ENCODE data around the gene COMMD10. TPM values are rescaled to one million over a fixed set of nuclear protein-coding genes. Genes with fewer than 3 reads are reported as not detected.

The COMMD10 gene
- 58.6 TPM for polyA plus RNA-seq
- long read RNA-seq, donor 1, transcript COMMD10-201 (7 exons, 1,469 nt) = major isoform, 15 of 16 reads
- long read RNA-seq, donor 1, partial matches to known transcripts = 0 of 16 reads
- long read RNA-seq, donor 1, other reads (novel, unspliced or antisense) = 0 of 16 reads
- long read RNA-seq, donor 2, transcript COMMD10-201 (7 exons, 1,469 nt) = major isoform, 27 of 37 reads
- long read RNA-seq, donor 2, partial matches to known transcripts = 9 of 37 reads
- long read RNA-seq, donor 2, other reads (novel, unspliced or antisense) = 0 of 37 reads
- long read RNA-seq, donor 3, transcript COMMD10-201 (7 exons, 1,469 nt) = major isoform, 30 of 37 reads
- long read RNA-seq, donor 3, partial matches to known transcripts = 6 of 37 reads
- long read RNA-seq, donor 3, other reads (novel, unspliced or antisense) = 0 of 37 reads
- long read RNA-seq, donor 4, partial matches to known transcripts = 0 of 3 reads
- long read RNA-seq, donor 4, other reads (novel, unspliced or antisense) = 0 of 3 reads
- long read RNA-seq, donor 5, transcript COMMD10-201 (7 exons, 1,469 nt) = major isoform, 12 of 12 reads
- long read RNA-seq, donor 5, partial matches to known transcripts = 0 of 12 reads
- long read RNA-seq, donor 5, other reads (novel, unspliced or antisense) = 0 of 12 reads
- long read RNA-seq, donor 6, transcript COMMD10-201 (7 exons, 1,469 nt) = major isoform, 26 of 39 reads
- long read RNA-seq, donor 6, partial matches to known transcripts = 13 of 39 reads
- long read RNA-seq, donor 6, other reads (novel, unspliced or antisense) = 0 of 39 reads
- long read RNA-seq, donor 7, partial matches to known transcripts = 0 of 3 reads
- long read RNA-seq, donor 7, other reads (novel, unspliced or antisense) = 0 of 3 reads
- long read RNA-seq, donor 8, transcript COMMD10-201 (7 exons, 1,469 nt) = major isoform, 36 of 36 reads
- long read RNA-seq, donor 8, partial matches to known transcripts = 0 of 36 reads
- long read RNA-seq, donor 8, other reads (novel, unspliced or antisense) = 0 of 36 reads
- long read RNA-seq, donor 9, transcript COMMD10-201 (7 exons, 1,469 nt) = major isoform, 26 of 48 reads
- long read RNA-seq, donor 9, partial matches to known transcripts = 22 of 48 reads
- long read RNA-seq, donor 9, other reads (novel, unspliced or antisense) = 0 of 48 reads
- long read RNA-seq, donor 10, transcript COMMD10-201 (7 exons, 1,469 nt) = major isoform, 32 of 38 reads
- long read RNA-seq, donor 10, partial matches to known transcripts = 5 of 38 reads
- long read RNA-seq, donor 10, other reads (novel, unspliced or antisense) = 0 of 38 reads
- long read RNA-seq, donor 11, transcript COMMD10-201 (7 exons, 1,469 nt) = major isoform, 13 of 13 reads
- long read RNA-seq, donor 11, partial matches to known transcripts = 0 of 13 reads
- long read RNA-seq, donor 11, other reads (novel, unspliced or antisense) = 0 of 13 reads

GRCh38 chr5:116084871-116085715 lies at the start of gene COMMD10:
TSS of gene COMMD10 (plus strand) at chr5:116085025.
- Histone ChIP-seq H3K36me3 (ENCODE audit: control insufficient read depth, insufficient read depth, low read length) (no peaks in the 10 kb centered on the region), H3K4me1 (ENCODE audit: control insufficient read depth, insufficient read depth, low read length) (peaks cover 20% of the 10 kb centered on the region), H3K27me3 (ENCODE audit: control insufficient read depth, insufficient read depth, low read length) (no peaks in the 10 kb centered on the region), H3K4me3 (ENCODE audit: low read length) (peak within 1 kb of the TSS; percentile 87), H3K9me3 (ENCODE audit: control insufficient read depth, low read depth, low read length) (peaks cover 2% of the 10 kb centered on the region), H3K27ac (ENCODE audit: low read length) (peak within 1 kb of the TSS; percentile 91)
- WGBS (ENCODE audit: insufficient coverage, low lambda C conversion rate) = no CpG with 5 or more reads among the region's 65 CpGs
- peak; percentile 72 to 88 for DNase-seq

- Histone ChIP-seq H3K36me3 (ENCODE audit: control insufficient read depth, insufficient read depth, low read length) (no peaks in the 10 kb centered on the region), H3K9me3 (ENCODE audit: control insufficient read depth, low read depth, low read length) (no peaks in the 10 kb centered on the region), H3K27ac (ENCODE audit: low read length) (no peak overlapping the region), H3K4me3 (ENCODE audit: low read length) (no peak overlapping the region), H3K4me1 (ENCODE audit: control insufficient read depth, insufficient read depth, low read length) (no peaks in the 10 kb centered on the region), H3K27me3 (ENCODE audit: control insufficient read depth, insufficient read depth, low read length) (peaks cover 10% of the 10 kb centered on the region)
- 83% methylated on average over 2 of the region's 5 CpGs for WGBS (ENCODE audit: insufficient coverage, low lambda C conversion rate)
- DNase-seq = no peak
Observed at GRCh38 chr5:116035123-116035522, 49.7 kb upstream of the COMMD10 start.

- Histone ChIP-seq H3K9me3 (ENCODE audit: control insufficient read depth, low read depth, low read length) (no peaks in the 10 kb centered on the region), H3K27me3 (ENCODE audit: control insufficient read depth, insufficient read depth, low read length) (peaks cover 13% of the 10 kb centered on the region), H3K4me1 (ENCODE audit: control insufficient read depth, insufficient read depth, low read length) (no peaks in the 10 kb centered on the region), H3K27ac (ENCODE audit: low read length) (no peak overlapping the region), H3K36me3 (ENCODE audit: control insufficient read depth, insufficient read depth, low read length) (no peaks in the 10 kb centered on the region), H3K4me3 (ENCODE audit: low read length) (no peak overlapping the region)
- DNase-seq = no peak
- 100% methylated on average over 2 of the region's 3 CpGs for WGBS (ENCODE audit: insufficient coverage, low lambda C conversion rate)
Observed at GRCh38 chr5:116037236-116037822, 47.5 kb upstream of the COMMD10 start.

GRCh38 chr5:116038817-116039216 lies 46.0 kb upstream of the COMMD10 start:
- Histone ChIP-seq H3K36me3 (ENCODE audit: control insufficient read depth, insufficient read depth, low read length) (no peaks in the 10 kb centered on the region), H3K9me3 (ENCODE audit: control insufficient read depth, low read depth, low read length) (no peaks in the 10 kb centered on the region), H3K27ac (ENCODE audit: low read length) (no peak overlapping the region), H3K4me3 (ENCODE audit: low read length) (no peak overlapping the region), H3K4me1 (ENCODE audit: control insufficient read depth, insufficient read depth, low read length) (no peaks in the 10 kb centered on the region), H3K27me3 (ENCODE audit: control insufficient read depth, insufficient read depth, low read length) (peaks cover 13% of the 10 kb centered on the region)
- WGBS (ENCODE audit: insufficient coverage, low lambda C conversion rate) = no CpG with 5 or more reads among the region's 3 CpGs
- no peak for DNase-seq

GRCh38 chr5:116042375-116042774 lies 42.5 kb upstream of the COMMD10 start:
- Histone ChIP-seq H3K27me3 (ENCODE audit: control insufficient read depth, insufficient read depth, low read length) (peaks cover 5% of the 10 kb centered on the region), H3K36me3 (ENCODE audit: control insufficient read depth, insufficient read depth, low read length) (no peaks in the 10 kb centered on the region), H3K4me1 (ENCODE audit: control insufficient read depth, insufficient read depth, low read length) (no peaks in the 10 kb centered on the region), H3K9me3 (ENCODE audit: control insufficient read depth, low read depth, low read length) (no peaks in the 10 kb centered on the region), H3K4me3 (ENCODE audit: low read length) (no peak overlapping the region), H3K27ac (ENCODE audit: low read length) (no peak overlapping the region)
- no peak for DNase-seq

GRCh38 chr5:116044073-116044472 lies 40.8 kb upstream of the COMMD10 start:
- WGBS (ENCODE audit: insufficient coverage, low lambda C conversion rate) = 83% methylated on average over 1 of the region's 3 CpGs
- Histone ChIP-seq H3K27ac (ENCODE audit: low read length) (no peak overlapping the region), H3K36me3 (ENCODE audit: control insufficient read depth, insufficient read depth, low read length) (no peaks in the 10 kb centered on the region), H3K27me3 (ENCODE audit: control insufficient read depth, insufficient read depth, low read length) (peaks cover 5% of the 10 kb centered on the region), H3K4me3 (ENCODE audit: low read length) (no peak overlapping the region), H3K4me1 (ENCODE audit: control insufficient read depth, insufficient read depth, low read length) (no peaks in the 10 kb centered on the region), H3K9me3 (ENCODE audit: control insufficient read depth, low read depth, low read length) (no peaks in the 10 kb centered on the region)
- DNase-seq = no peak

GRCh38 chr5:116045821-116046220 lies 39.0 kb upstream of the COMMD10 start:
- Histone ChIP-seq H3K4me3 (ENCODE audit: low read length) (no peak overlapping the region), H3K4me1 (ENCODE audit: control insufficient read depth, insufficient read depth, low read length) (no peaks in the 10 kb centered on the region), H3K9me3 (ENCODE audit: control insufficient read depth, low read depth, low read length) (no peaks in the 10 kb centered on the region), H3K27ac (ENCODE audit: low read length) (no peak overlapping the region), H3K36me3 (ENCODE audit: control insufficient read depth, insufficient read depth, low read length) (no peaks in the 10 kb centered on the region), H3K27me3 (ENCODE audit: control insufficient read depth, insufficient read depth, low read length) (peaks cover 5% of the 10 kb centered on the region)
- no CpG with 5 or more reads among the region's 2 CpGs for WGBS (ENCODE audit: insufficient coverage, low lambda C conversion rate)
- no peak for DNase-seq

GRCh38 chr5:116046261-116046660 lies 38.6 kb upstream of the COMMD10 start:
- Histone ChIP-seq H3K9me3 (ENCODE audit: control insufficient read depth, low read depth, low read length) (no peaks in the 10 kb centered on the region), H3K4me3 (ENCODE audit: low read length) (no peak overlapping the region), H3K36me3 (ENCODE audit: control insufficient read depth, insufficient read depth, low read length) (no peaks in the 10 kb centered on the region), H3K4me1 (ENCODE audit: control insufficient read depth, insufficient read depth, low read length) (no peaks in the 10 kb centered on the region), H3K27me3 (ENCODE audit: control insufficient read depth, insufficient read depth, low read length) (peaks cover 5% of the 10 kb centered on the region), H3K27ac (ENCODE audit: low read length) (no peak overlapping the region)
- DNase-seq = no peak
- no CpG with 5 or more reads among the region's 3 CpGs for WGBS (ENCODE audit: insufficient coverage, low lambda C conversion rate)

GRCh38 chr5:116046823-116047222 lies 38.0 kb upstream of the COMMD10 start:
- no peak for DNase-seq
- H3K9me3 ChIP-seq (ENCODE audit: control insufficient read depth, low read depth, low read length) = no peaks in the 10 kb centered on the region
- no peaks in the 10 kb centered on the region for H3K36me3 ChIP-seq (ENCODE audit: control insufficient read depth, insufficient read depth, low read length)
- H3K4me3 ChIP-seq (ENCODE audit: low read length) = no peak overlapping the region
- no CpG with 5 or more reads among the region's 2 CpGs for WGBS (ENCODE audit: insufficient coverage, low lambda C conversion rate)
- H3K27ac ChIP-seq (ENCODE audit: low read length) = no peak overlapping the region
- H3K4me1 ChIP-seq (ENCODE audit: control insufficient read depth, insufficient read depth, low read length) = no peaks in the 10 kb centered on the region
- peaks cover 4% of the 10 kb centered on the region for H3K27me3 ChIP-seq (ENCODE audit: control insufficient read depth, insufficient read depth, low read length)

Measured in large intestine (tissue), 12 donors.